ENCODE measurements around the gene GALNT14.

- TF ChIP-seq CTCF (IDR thresholded peaks at IDR 0.05) = no peak
- TF ChIP-seq ZFX (IDR thresholded peaks at IDR 0.05; ENCODE audit: borderline replicate concordance) = no peak
Observed at GRCh38 chr2:31140151-31140550, 1.9 kb upstream of the GALNT14 start.

Data from 22Rv1 (cell line).